ENCODE measurements around the gene SPEN. TPM values are rescaled to one million over a fixed set of nuclear protein-coding genes. Genes with fewer than 3 reads are reported as not detected.

SPEN gene
- total RNA-seq, 4 donors from 2014 or later: 34.6 to 49.9 (median 44.7) TPM

GRCh38 chr1:15947382-15948090 lies 100.0 kb downstream of the SPEN start:
- intact Hi-C loops (cut with DNase I): no loop called here
- 90% methylated on average over 9 of the region's 10 CpGs for WGBS
- no peak for DNase-seq (ENCODE audit: extremely low spot score)
- H3K27me3 ChIP-seq: no peaks in the 10 kb centered on the region
- no peak for TF ChIP-seq POLR2AphosphoS5 (IDR thresholded peaks at IDR 0.05)
- no peak for TF ChIP-seq CTCF (IDR thresholded peaks at IDR 0.05)
- no peak for TF ChIP-seq POLR2A (IDR thresholded peaks at IDR 0.05; ENCODE audit: low read depth)
- no peak for TF ChIP-seq EP300 (IDR thresholded peaks at IDR 0.05)
- no peaks in the 10 kb centered on the region for H3K9me3 ChIP-seq
- H3K27ac ChIP-seq (replicated peaks in 1 of 4): peak overlapping the region; percentile 95 to 96 (median 96)
- H3K4me1 ChIP-seq: peaks cover 45 to 50% (median 50%) of the 10 kb centered on the region in 4 donors
- no peak overlapping the region for H3K4me3 ChIP-seq
- peaks cover 39 to 59% (median 58%) of the 10 kb centered on the region in 4 donors for H3K36me3 ChIP-seq

GRCh38 chr1:15948091-15948591 lies 100.6 kb downstream of the SPEN start:
- no peaks in the 10 kb centered on the region for H3K27me3 ChIP-seq
- peaks cover 33 to 53% (median 52%) of the 10 kb centered on the region in 4 donors for H3K36me3 ChIP-seq
- WGBS: 65% methylated on average over 14 of the region's 16 CpGs
- no peaks in the 10 kb centered on the region for H3K9me3 ChIP-seq
- DNase-seq (ENCODE audit: extremely low spot score): no peak
- intact Hi-C loops (cut with DNase I): no loop called here
- peaks cover 51 to 56% (median 56%) of the 10 kb centered on the region in 4 donors for H3K4me1 ChIP-seq
- no peak for TF ChIP-seq POLR2AphosphoS5 (IDR thresholded peaks at IDR 0.05)
- TF ChIP-seq EP300 (IDR thresholded peaks at IDR 0.05): no peak
- no peak for TF ChIP-seq POLR2A (IDR thresholded peaks at IDR 0.05; ENCODE audit: low read depth)
- TF ChIP-seq CTCF (IDR thresholded peaks at IDR 0.05): no peak
- no peak overlapping the region for H3K4me3 ChIP-seq
- peak overlapping the region; percentile 95 to 96 (median 96) for H3K27ac ChIP-seq (replicated peaks in 1 of 4)

GRCh38 chr1:15948595-15949452 lies 101.3 kb downstream of the SPEN start:
- Histone ChIP-seq H3K4me3 (peak overlapping the region; percentile 40 to 56 (median 44)), H3K27ac (replicated peaks in 1 of 4) (peak overlapping the region; percentile 95 to 96 (median 96)), H3K36me3 (peaks cover 26 to 46% (median 45%) of the 10 kb centered on the region in 4 donors), H3K27me3 (no peaks in the 10 kb centered on the region), H3K4me1 (peaks cover 58 to 62% (median 62%) of the 10 kb centered on the region in 4 donors), H3K9me3 (no peaks in the 10 kb centered on the region)
- intact Hi-C loops (cut with DNase I): no loop called here
- no peak for DNase-seq (ENCODE audit: extremely low spot score)
- WGBS: 28% methylated on average over 15 of the region's 15 CpGs
- peak in 1 of 2 donors; percentile 2 for TF ChIP-seq POLR2AphosphoS5 (IDR thresholded peaks at IDR 0.05)
- TF ChIP-seq POLR2A (IDR thresholded peaks at IDR 0.05; ENCODE audit: low read depth): no peak
- no peak for TF ChIP-seq EP300 (IDR thresholded peaks at IDR 0.05)
- no peak for TF ChIP-seq CTCF (IDR thresholded peaks at IDR 0.05)

GRCh38 chr1:15949453-15950245 lies 102.1 kb downstream of the SPEN start:
- 21% methylated on average over 13 of the region's 25 CpGs for WGBS
- peaks cover 66 to 71% (median 71%) of the 10 kb centered on the region in 4 donors for H3K4me1 ChIP-seq
- peaks cover 18 to 38% (median 37%) of the 10 kb centered on the region in 4 donors for H3K36me3 ChIP-seq
- H3K9me3 ChIP-seq: no peaks in the 10 kb centered on the region
- TF ChIP-seq POLR2A (IDR thresholded peaks at IDR 0.05; ENCODE audit: low read depth) (peak; percentile 7), POLR2AphosphoS5 (IDR thresholded peaks at IDR 0.05) (peak; percentile 89 to 98), EP300 (IDR thresholded peaks at IDR 0.05) (no peak)
- DNase-seq (ENCODE audit: extremely low spot score): peak; percentile 98
- peak overlapping the region; percentile 95 to 96 (median 96) for H3K27ac ChIP-seq (replicated peaks in 1 of 4)
- intact Hi-C loops (cut with DNase I): loop anchor here (5.0 kb wide), 1 partner anchor 117 kb away; no protein-coding TSS in a partner anchor
- no peaks in the 10 kb centered on the region for H3K27me3 ChIP-seq
- peak overlapping the region; percentile 40 to 56 (median 44) for H3K4me3 ChIP-seq

Measured in esophagus muscularis mucosa (tissue), 4 donors.